ENCODE results near the gene SUMF1.

The SUMF1 gene

GRCh38 chr3:4395448-4395847, 71.6 kb downstream of the SUMF1 start:
- DNase-seq = no peak
- Histone ChIP-seq H3K27me3 (no peaks in the 10 kb centered on the region), H3K27ac (no peak overlapping the region), H3K9me3 (no peaks in the 10 kb centered on the region), H3K36me3 (peaks cover 0 to 9% (median 0%) of the 10 kb centered on the region in 3 donors), H3K4me3 (no peak overlapping the region), H3K4me1 (no peaks in the 10 kb centered on the region)
- intact Hi-C loops (cut with DNase I; ENCODE audit: low total_unique reads) = no loop called here
- no peak for TF ChIP-seq CTCF (IDR thresholded peaks at IDR 0.05)

- Histone ChIP-seq H3K4me3 (no peak overlapping the region), H3K9me3 (no peaks in the 10 kb centered on the region), H3K27me3 (no peaks in the 10 kb centered on the region), H3K36me3 (peaks cover 0 to 9% (median 0%) of the 10 kb centered on the region in 3 donors), H3K27ac (no peak overlapping the region), H3K4me1 (no peaks in the 10 kb centered on the region)
- DNase-seq = no peak
- no peak for TF ChIP-seq CTCF (IDR thresholded peaks at IDR 0.05)
- intact Hi-C loops (cut with DNase I; ENCODE audit: low total_unique reads) = no loop called here
Measured at GRCh38 chr3:4394567-4394966, 72.5 kb downstream of the SUMF1 start.

GRCh38 chr3:4394048-4394447, 73.0 kb downstream of the SUMF1 start:
- H3K4me1 ChIP-seq = no peaks in the 10 kb centered on the region
- peaks cover 0 to 9% (median 0%) of the 10 kb centered on the region in 3 donors for H3K36me3 ChIP-seq
- no peak overlapping the region for H3K4me3 ChIP-seq
- no peak for DNase-seq
- H3K27ac ChIP-seq = no peak overlapping the region
- intact Hi-C loops (cut with DNase I; ENCODE audit: low total_unique reads) = no loop called here
- H3K9me3 ChIP-seq = no peaks in the 10 kb centered on the region
- no peaks in the 10 kb centered on the region for H3K27me3 ChIP-seq
- no peak for TF ChIP-seq CTCF (IDR thresholded peaks at IDR 0.05)

- no peaks in the 10 kb centered on the region for H3K4me1 ChIP-seq
- no peak for TF ChIP-seq CTCF (IDR thresholded peaks at IDR 0.05)
- H3K9me3 ChIP-seq = no peaks in the 10 kb centered on the region
- DNase-seq = no peak
- intact Hi-C loops (cut with DNase I; ENCODE audit: low total_unique reads) = no loop called here
- no peak overlapping the region for H3K4me3 ChIP-seq
- H3K27me3 ChIP-seq = no peaks in the 10 kb centered on the region
- H3K27ac ChIP-seq = no peak overlapping the region
- H3K36me3 ChIP-seq = peaks cover 0 to 9% (median 0%) of the 10 kb centered on the region in 3 donors
Measured at GRCh38 chr3:4392992-4393391, 74.1 kb downstream of the SUMF1 start.

GRCh38 chr3:4387210-4388204, 79.6 kb downstream of the SUMF1 start:
- H3K36me3 ChIP-seq = peaks cover 0 to 4% (median 0%) of the 10 kb centered on the region in 3 donors
- intact Hi-C loops (cut with DNase I; ENCODE audit: low total_unique reads) = no loop called here
- H3K4me3 ChIP-seq = no peak overlapping the region
- H3K27ac ChIP-seq = no peak overlapping the region
- H3K9me3 ChIP-seq = no peaks in the 10 kb centered on the region
- TF ChIP-seq CTCF (IDR thresholded peaks at IDR 0.05) = no peak
- no peak for DNase-seq
- H3K27me3 ChIP-seq = no peaks in the 10 kb centered on the region
- no peaks in the 10 kb centered on the region for H3K4me1 ChIP-seq
